Vagina (tissue), 2 donors: ENCODE measurements around the gene ARSG. TPM values are rescaled to one million over a fixed set of nuclear protein-coding genes. Genes with fewer than 3 reads are reported as not detected.

Experiments
- DNase-seq, 2 donors: peaks; one replicate each; pipeline ENCODE4 v3.0.0-alpha.2; 2017; ENCODE audit errors: extremely low spot score in 2 of 2
- H3K27ac ChIP-seq: fragments of 200-600 bp; sonication (generic); one replicate; pipeline ENCODE4 v1.5.1; 2019
- H3K27me3 ChIP-seq: fragments of 200-600 bp; sonication (generic); one replicate; pipeline ENCODE4 v1.5.1; 2019
- H3K36me3 ChIP-seq, 2 donors: fragments of 200-600 bp; sonication (generic); one replicate each; pipeline ENCODE4 v1.5.1; 2017 to 2019
- H3K4me1 ChIP-seq: fragments of 200-600 bp; sonication (generic); one replicate; pipeline ENCODE4 v1.5.1; 2019
- H3K4me3 ChIP-seq, 2 donors: fragments of 200-600 bp; sonication (generic); 1 replicate in 1 of 2; 2 replicates in 1 of 2; pipeline ENCODE4 v1.5.1; 2016 to 2019
- H3K9me3 ChIP-seq: fragments of 200-600 bp; sonication (generic); one replicate; pipeline ENCODE4 v1.5.1; 2019
- POLR2A ChIP-seq, 2 donors: fragments of 450-650 bp; IDR thresholded peaks; one replicate each; pipeline ENCODE4 v1.6.1; 2017; ENCODE audit warnings: antibody characterized with exemption in 2 of 2, mild to moderate bottlenecking in 2 of 2, moderate library complexity in 2 of 2
- POLR2AphosphoS5 ChIP-seq, 2 donors: sonication (generic); formaldehyde crosslinking; IDR thresholded peaks; one replicate each; pipeline ENCODE4 v1.9.0; 2017; ENCODE audit warnings: antibody characterized with exemption in 2 of 2, mild to moderate bottlenecking in 2 of 2, low read depth in 1 of 2; ENCODE audit not compliant: insufficient read depth in 1 of 2
- intact Hi-C: fragments of 100-400 bp; cut with DNase I; formaldehyde crosslinking; loops from one replicate; pipeline ENCODE4 v1.15.1; 2023
- total RNA-seq: library from RNA; depleted of rRNA; stranded (reverse); fragments of >200 nt; gene quantifications from one replicate; pipeline ENCODE4 v1.2.3, GENCODE V29; 2016
- TF ChIP-seq, protein P1 (sequence below), 3 experiments: fragments of 450-650 bp in 2 of 3; fragments of 200-600 bp in 1 of 3; sonication (generic) in 1 of 3; IDR thresholded peaks; one replicate each; pipeline ENCODE4 v1.5.1; 2017 to 2019; ENCODE audit warnings: antibody characterized with exemption in 3 of 3, mild to moderate bottlenecking in 2 of 3, moderate library complexity in 2 of 3

Gene ARSG
- total RNA-seq, 1 donor from 2014 or later, result 8.1 TPM

DNA sequence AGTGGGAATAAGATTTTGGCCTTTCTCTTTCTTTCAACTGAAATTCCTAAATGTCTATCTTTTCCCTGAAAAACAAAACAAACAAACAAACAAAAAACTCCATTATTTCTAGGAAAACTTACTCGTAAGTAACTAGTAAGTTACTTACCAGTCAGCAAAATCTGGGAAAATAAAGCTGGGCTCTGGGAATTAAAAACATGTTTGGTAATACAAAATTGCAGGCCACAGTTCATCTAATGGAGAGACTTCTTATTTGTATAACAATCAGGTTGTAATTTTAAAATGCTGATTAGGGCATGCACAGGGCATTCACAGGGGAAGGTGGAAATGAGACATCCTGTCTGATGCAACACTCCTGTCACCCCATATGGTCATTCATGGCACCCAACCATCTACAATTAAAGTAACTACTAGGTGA lies 169.8 kb downstream of the ARSG start:
- DNase-seq, result no peak
- no peak overlapping the region for H3K27ac ChIP-seq
- H3K9me3 ChIP-seq, result no peaks in the 10 kb centered on the region
- no peaks in the 10 kb centered on the region for H3K36me3 ChIP-seq
- no peak overlapping the region for H3K4me3 ChIP-seq
- no peaks in the 10 kb centered on the region for H3K27me3 ChIP-seq
- peaks cover 22% of the 10 kb centered on the region for H3K4me1 ChIP-seq
- TF ChIP-seq POLR2A (IDR thresholded peaks at IDR 0.05), result no peak
- TF ChIP-seq POLR2AphosphoS5 (IDR thresholded peaks at IDR 0.05; ENCODE audit: insufficient read depth in 1 of 2, low read depth in 1 of 2), result no peak
- TF ChIP-seq, protein P1, sequence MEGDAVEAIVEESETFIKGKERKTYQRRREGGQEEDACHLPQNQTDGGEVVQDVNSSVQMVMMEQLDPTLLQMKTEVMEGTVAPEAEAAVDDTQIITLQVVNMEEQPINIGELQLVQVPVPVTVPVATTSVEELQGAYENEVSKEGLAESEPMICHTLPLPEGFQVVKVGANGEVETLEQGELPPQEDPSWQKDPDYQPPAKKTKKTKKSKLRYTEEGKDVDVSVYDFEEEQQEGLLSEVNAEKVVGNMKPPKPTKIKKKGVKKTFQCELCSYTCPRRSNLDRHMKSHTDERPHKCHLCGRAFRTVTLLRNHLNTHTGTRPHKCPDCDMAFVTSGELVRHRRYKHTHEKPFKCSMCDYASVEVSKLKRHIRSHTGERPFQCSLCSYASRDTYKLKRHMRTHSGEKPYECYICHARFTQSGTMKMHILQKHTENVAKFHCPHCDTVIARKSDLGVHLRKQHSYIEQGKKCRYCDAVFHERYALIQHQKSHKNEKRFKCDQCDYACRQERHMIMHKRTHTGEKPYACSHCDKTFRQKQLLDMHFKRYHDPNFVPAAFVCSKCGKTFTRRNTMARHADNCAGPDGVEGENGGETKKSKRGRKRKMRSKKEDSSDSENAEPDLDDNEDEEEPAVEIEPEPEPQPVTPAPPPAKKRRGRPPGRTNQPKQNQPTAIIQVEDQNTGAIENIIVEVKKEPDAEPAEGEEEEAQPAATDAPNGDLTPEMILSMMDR (IDR thresholded peaks at IDR 0.05), result no peak
- intact Hi-C loops, result loop anchor here (10.0 kb wide), 1 partner anchor 286 kb away; no protein-coding TSS in a partner anchor

- intact Hi-C loops, result loop anchor here (10.0 kb wide), 1 partner anchor 287 kb away; no protein-coding TSS in a partner anchor
- Histone ChIP-seq H3K27me3 (no peaks in the 10 kb centered on the region), H3K27ac (no peak overlapping the region), H3K36me3 (no peaks in the 10 kb centered on the region), H3K4me3 (no peak overlapping the region), H3K4me1 (peaks cover 17% of the 10 kb centered on the region), H3K9me3 (no peaks in the 10 kb centered on the region)
- TF ChIP-seq POLR2A (IDR thresholded peaks at IDR 0.05), result no peak
- TF ChIP-seq, protein P1 (IDR thresholded peaks at IDR 0.05), result no peak
- TF ChIP-seq POLR2AphosphoS5 (IDR thresholded peaks at IDR 0.05; ENCODE audit: insufficient read depth in 1 of 2, low read depth in 1 of 2), result no peak
- no peak for DNase-seq
These were observed 170.3 kb downstream of the ARSG start for GRCh38 chr17:68461589-68461988.

- Histone ChIP-seq H3K27me3 (no peaks in the 10 kb centered on the region), H3K36me3 (no peaks in the 10 kb centered on the region), H3K27ac (no peak overlapping the region), H3K9me3 (no peaks in the 10 kb centered on the region), H3K4me3 (no peak overlapping the region), H3K4me1 (peaks cover 12% of the 10 kb centered on the region)
- intact Hi-C loops, result loop anchor here (2.0 to 10.0 kb wide), 2 partner anchors 200 to 288 kb away; no protein-coding TSS in a partner anchor
- TF ChIP-seq POLR2AphosphoS5 (IDR thresholded peaks at IDR 0.05; ENCODE audit: insufficient read depth in 1 of 2, low read depth in 1 of 2) (peak in 1 of 2 donors; percentile 81), POLR2A (IDR thresholded peaks at IDR 0.05) (no peak)
- TF ChIP-seq, protein P1 (IDR thresholded peaks at IDR 0.05), result peak; percentile 63 to 84 (median 72)
- DNase-seq, result no peak
These were observed 171.3 kb downstream of the ARSG start for GRCh38 chr17:68462381-68463210.

DNA sequence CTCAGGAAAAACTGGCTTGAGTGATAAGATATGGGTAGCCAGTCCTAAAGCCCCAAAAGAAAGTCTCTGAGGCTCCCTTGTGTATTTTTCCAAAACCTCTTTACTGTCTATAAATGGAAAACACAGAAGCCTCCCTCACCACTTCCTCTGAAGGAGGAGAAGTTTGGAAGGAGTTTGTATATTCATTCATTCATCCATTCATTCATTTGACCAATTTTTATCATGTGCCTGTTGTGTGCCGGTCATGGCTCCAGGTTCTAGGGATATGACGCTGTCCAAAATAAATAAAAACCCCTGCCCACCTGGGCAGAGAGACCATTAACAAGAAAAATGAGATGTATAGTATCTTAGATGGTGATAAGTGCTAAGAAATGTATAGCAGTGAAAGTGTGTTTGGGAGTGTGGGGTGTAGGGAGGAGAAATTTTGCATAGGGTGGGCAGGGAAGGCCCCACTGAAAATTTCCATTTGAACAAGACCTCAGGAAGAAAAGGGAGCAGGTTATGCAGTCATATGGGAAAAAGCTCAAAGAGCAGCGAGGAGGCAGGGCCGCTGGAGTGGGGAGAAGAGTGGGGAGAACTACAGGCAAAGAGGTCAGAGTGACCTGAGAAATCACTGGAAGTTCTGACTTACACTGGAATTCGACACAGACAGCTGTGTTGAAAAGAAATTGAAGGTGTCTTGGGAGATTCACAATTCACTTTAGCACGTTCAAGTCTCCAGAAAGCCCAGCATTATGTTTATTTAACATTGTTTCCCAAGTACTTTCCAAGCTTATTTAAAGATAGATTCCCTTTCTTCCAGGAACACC lies 172.1 kb downstream of the ARSG start:
- intact Hi-C loops, result loop anchor here (2.0 to 10.0 kb wide), 2 partner anchors 201 to 289 kb away; no protein-coding TSS in a partner anchor
- Histone ChIP-seq H3K4me1 (peaks cover 8% of the 10 kb centered on the region), H3K27ac (peak overlapping the region; percentile 16), H3K9me3 (no peaks in the 10 kb centered on the region), H3K27me3 (no peaks in the 10 kb centered on the region), H3K36me3 (no peaks in the 10 kb centered on the region), H3K4me3 (no peak overlapping the region)
- DNase-seq, result no peak
- TF ChIP-seq POLR2AphosphoS5 (IDR thresholded peaks at IDR 0.05; ENCODE audit: insufficient read depth in 1 of 2, low read depth in 1 of 2), result no peak
- no peak for TF ChIP-seq POLR2A (IDR thresholded peaks at IDR 0.05)
- TF ChIP-seq, protein P1 (IDR thresholded peaks at IDR 0.05), result no peak
